Neural cell (in vitro differentiated cells): ENCODE data around the gene OSM.

Experiments
- CTCF ChIP-seq: fragments of 450-650 bp; IDR thresholded peaks from 2 replicates; pipeline ENCODE4 v1.5.1; 2014; ENCODE audit warnings: antibody characterized with exemption, mild to moderate bottlenecking, moderate library complexity; ENCODE audit not compliant: poor library complexity, severe bottlenecking
- EP300 ChIP-seq: fragments of 450-650 bp; conservative IDR thresholded peaks from 2 replicates; pipeline ENCODE4 v1.6.1; 2014; ENCODE audit warnings: antibody characterized with exemption, mild to moderate bottlenecking, moderate library complexity; ENCODE audit not compliant: poor library complexity, severe bottlenecking
- EZH2 ChIP-seq: fragments of 200-600, 300-800 bp; shearing (Covaris generic), sonication (generic); IDR thresholded peaks from 2 replicates; pipeline ENCODE4 v1.6.1; 2014; ENCODE audit warnings: antibody characterized with exemption, low read length, borderline replicate concordance, mild to moderate bottlenecking; ENCODE audit not compliant: insufficient read depth, poor library complexity, severe bottlenecking
- POLR2AphosphoS5 ChIP-seq: IDR thresholded peaks from 2 replicates; pipeline ENCODE4 v1.6.1; 2012
- TAF1 ChIP-seq: IDR thresholded peaks from 2 replicates; pipeline ENCODE4 v1.6.1; 2012; ENCODE audit warnings: low read depth

GRCh38 chr22:30296324-30296723, 29.7 kb upstream of the OSM start:
- TF ChIP-seq CTCF, result no peak
- TF ChIP-seq EP300, result no peak
- no peak for TF ChIP-seq POLR2AphosphoS5
- no peak for TF ChIP-seq EZH2
- no peak for TF ChIP-seq TAF1
